Measurements from ENCODE around the gene SORL1.

GRCh38 chr11:121595717-121596161, 143.6 kb downstream of the SORL1 start:
- TF ChIP-seq EP300 (conservative IDR thresholded peaks at IDR 0.05; ENCODE audit: poor library complexity, severe bottlenecking) (no peak), EZH2 (IDR thresholded peaks at IDR 0.05; ENCODE audit: borderline replicate concordance, insufficient read depth, low read length, poor library complexity, severe bottlenecking) (no peak), CTCF (IDR thresholded peaks at IDR 0.05; ENCODE audit: poor library complexity, severe bottlenecking) (no peak), RAD21 (conservative IDR thresholded peaks at IDR 0.05) (no peak), POLR2AphosphoS5 (IDR thresholded peaks at IDR 0.05) (no peak)

All from neural cell (in vitro differentiated cells).